NT2/D1 (cell line): ENCODE measurements around the gene SLC49A3.
"Not testable (repeated sequence)": the region's sequence is repeated elsewhere in the genome, so short reads cannot be mapped to it uniquely, and the experiment has no call there.

Experiments used
- DNase-seq: peaks from one replicate; pipeline ENCODE4 v3.0.0-alpha.2; 2011; ENCODE audit warnings: low read depth, low spot score
- H3K27me3 ChIP-seq: 2 replicates; pipeline ENCODE4 v1.6.0; 2011; ENCODE audit warnings: mild to moderate bottlenecking; ENCODE audit not compliant: insufficient read length, insufficient read depth
- H3K36me3 ChIP-seq: 2 replicates; pipeline ENCODE4 v1.6.1; 2011; ENCODE audit warnings: mild to moderate bottlenecking, low read length, mixed read lengths; ENCODE audit not compliant: insufficient read depth, insufficient read length
- H3K4me1 ChIP-seq: 2 replicates; pipeline ENCODE4 v1.5.1; 2011; ENCODE audit not compliant: insufficient read depth, insufficient read length
- H3K4me3 ChIP-seq: 2 replicates; pipeline ENCODE4 v1.5.1; 2011; ENCODE audit warnings: low read depth; ENCODE audit not compliant: insufficient read length
- H3K9ac ChIP-seq: 2 replicates; pipeline ENCODE4 v1.6.0; 2011; ENCODE audit warnings: low read depth; ENCODE audit not compliant: insufficient read length
- H3K9me3 ChIP-seq: 2 replicates; pipeline ENCODE4 v1.5.1; 2011; ENCODE audit warnings: mild to moderate bottlenecking, low read length; ENCODE audit not compliant: insufficient read depth
- SUZ12 ChIP-seq: IDR thresholded peaks from 2 replicates; pipeline ENCODE4 v1.6.1; 2011; ENCODE audit not compliant: insufficient read length, insufficient read depth; ENCODE audit errors: extremely low read depth
- YY1 ChIP-seq: IDR thresholded peaks from 2 replicates; pipeline ENCODE4 v1.6.1; 2011; ENCODE audit not compliant: insufficient read length, insufficient read depth
- ZNF274 ChIP-seq: IDR thresholded peaks from 2 replicates; pipeline ENCODE4 v1.6.1; 2011; ENCODE audit warnings: mild to moderate bottlenecking, low read depth, low read length

SLC49A3 gene

GRCh38 chr4:675980-676870, 12.7 kb downstream of the SLC49A3 start:
- H3K4me1 ChIP-seq, result peaks cover 44% of the 10 kb centered on the region
- H3K9ac ChIP-seq, result peak overlapping the region; percentile 58
- H3K9me3 ChIP-seq, result no peaks in the 10 kb centered on the region
- H3K4me3 ChIP-seq, result no peak overlapping the region
- DNase-seq, result no peak
- TF ChIP-seq YY1 (no peak), SUZ12 (no peak), ZNF274 (no peak)
- H3K27me3 ChIP-seq, result no peaks in the 10 kb centered on the region
- H3K36me3 ChIP-seq, result peaks cover 24% of the 10 kb centered on the region

GRCh38 chr4:675036-675882, 13.7 kb downstream of the SLC49A3 start:
- TF ChIP-seq ZNF274 (no peak), YY1 (no peak), SUZ12 (no peak)
- peaks cover 38% of the 10 kb centered on the region for H3K4me1 ChIP-seq
- peaks cover 33% of the 10 kb centered on the region for H3K36me3 ChIP-seq
- H3K9me3 ChIP-seq, result no peaks in the 10 kb centered on the region
- DNase-seq, result no peak
- no peaks in the 10 kb centered on the region for H3K27me3 ChIP-seq
- H3K9ac ChIP-seq, result peak overlapping the region; percentile 97
- peak overlapping the region; percentile 75 for H3K4me3 ChIP-seq

GRCh38 chr4:674172-675035, 14.5 kb downstream of the SLC49A3 start, which contains the start of the genes ATP5ME and MYL5:
Gene ATP5ME (minus strand): TSS chr4:674276. CDS start chr4:674247, 29 bp downstream.
Gene MYL5 (plus strand): TSS chr4:674542. CDS start chr4:678027, 3,485 bp downstream.
- peak; percentile 80 for TF ChIP-seq YY1
- TF ChIP-seq ZNF274, result no peak
- no peak for TF ChIP-seq SUZ12
- Histone ChIP-seq H3K9ac (peak within 1 kb of the TSS; percentile 97), H3K9me3 (no peaks in the 10 kb centered on the region), H3K36me3 (peaks cover 37% of the 10 kb centered on the region), H3K4me3 (peak within 1 kb of the TSS; percentile 75), H3K4me1 (peaks cover 34% of the 10 kb centered on the region), H3K27me3 (no peaks in the 10 kb centered on the region)
- peak; percentile 95 for DNase-seq

- DNase-seq, result no peak
- peaks cover 34% of the 10 kb centered on the region for H3K4me1 ChIP-seq
- H3K9ac ChIP-seq, result peak overlapping the region; percentile 91
- no peaks in the 10 kb centered on the region for H3K9me3 ChIP-seq
- TF ChIP-seq YY1 (no peak), ZNF274 (no peak), SUZ12 (no peak)
- peaks cover 37% of the 10 kb centered on the region for H3K36me3 ChIP-seq
- H3K27me3 ChIP-seq, result no peaks in the 10 kb centered on the region
- H3K4me3 ChIP-seq, result peak overlapping the region; percentile 75
Measured at GRCh38 chr4:673349-674091, 15.4 kb downstream of the SLC49A3 start.

- TF ChIP-seq SUZ12 (no peak), YY1 (no peak), ZNF274 (no peak)
- no peak overlapping the region for H3K9ac ChIP-seq
- no peak for DNase-seq
- H3K4me3 ChIP-seq, result no peak overlapping the region
- H3K36me3 ChIP-seq, result peaks cover 37% of the 10 kb centered on the region
- peaks cover 25% of the 10 kb centered on the region for H3K4me1 ChIP-seq
- no peaks in the 10 kb centered on the region for H3K27me3 ChIP-seq
- H3K9me3 ChIP-seq, result no peaks in the 10 kb centered on the region
Measured at GRCh38 chr4:671769-672168, 17.2 kb downstream of the SLC49A3 start.

- peaks cover 15% of the 10 kb centered on the region for H3K4me1 ChIP-seq
- not testable (repeated sequence) for H3K4me3 ChIP-seq, H3K9ac ChIP-seq, H3K27me3 ChIP-seq, H3K9me3 ChIP-seq, DNase-seq
- peaks cover 37% of the 10 kb centered on the region for H3K36me3 ChIP-seq
Measured at GRCh38 chr4:669806-670559, 19.0 kb downstream of the SLC49A3 start.

GRCh38 chr4:668219-668618, 20.7 kb downstream of the SLC49A3 start:
- H3K36me3 ChIP-seq, result peaks cover 34% of the 10 kb centered on the region
- not testable (repeated sequence) for H3K9me3 ChIP-seq, H3K27me3 ChIP-seq

More at GRCh38 chr4:668219-668618, 20.7 kb downstream of the SLC49A3 start:
- not testable (repeated sequence) for H3K9ac ChIP-seq, H3K4me3 ChIP-seq, DNase-seq
- peaks cover 10% of the 10 kb centered on the region for H3K4me1 ChIP-seq
